ENCODE measurements around the gene HNMT. TPM values are rescaled to one million over a fixed set of nuclear protein-coding genes. Genes with fewer than 3 reads are reported as not detected.

The HNMT gene
- total and polyA plus RNA-seq, 2 of the 13 experiments (the other 11 are each of a cell fraction or from before 2014, with no cell fraction given), result 279 to 309 TPM

DNA sequence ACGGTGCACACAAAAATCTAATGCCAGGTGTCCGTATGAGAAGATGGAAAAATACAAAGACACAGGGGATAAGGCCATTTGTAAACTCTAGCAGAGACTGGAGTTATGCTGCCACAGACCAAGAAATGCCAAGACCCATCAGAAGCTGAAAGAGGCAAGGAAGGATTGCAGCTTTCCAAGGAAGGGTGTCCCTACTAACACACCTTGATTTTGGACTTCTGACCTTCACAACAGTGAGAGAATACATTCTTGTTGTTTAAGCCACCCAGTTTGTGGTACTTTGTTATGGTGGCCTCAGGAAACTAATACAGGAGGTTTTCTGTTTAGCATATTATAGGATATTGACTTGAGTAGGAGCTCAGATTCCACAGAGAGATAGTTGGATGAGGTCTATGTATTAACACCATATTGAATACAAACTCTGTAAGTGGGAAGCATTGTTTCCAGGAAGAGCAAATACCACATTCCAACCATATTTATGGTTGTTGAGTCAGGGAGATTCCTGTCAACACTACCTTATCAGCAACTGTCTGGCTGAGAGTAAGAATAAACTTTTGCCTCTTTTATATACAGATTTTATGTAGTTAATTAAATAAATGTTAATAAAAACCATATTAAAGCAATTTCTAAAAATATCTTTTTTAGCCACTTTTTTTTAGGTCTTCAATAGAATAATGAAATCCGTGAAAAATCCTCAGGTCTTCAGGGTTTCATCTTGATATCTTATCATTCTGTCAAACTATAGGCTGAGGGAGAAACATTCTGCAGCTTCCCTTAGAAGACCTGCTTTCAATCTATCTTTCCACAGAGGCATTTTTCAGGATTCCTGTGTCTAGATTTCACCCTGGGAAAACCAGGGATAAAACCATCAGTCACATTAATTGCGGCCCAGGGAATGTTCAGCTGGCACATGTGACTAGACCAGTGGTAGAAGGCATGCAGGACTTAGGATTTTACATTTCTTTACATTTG, 35.4 kb upstream of the HNMT start (continued):
- no peak for TF ChIP-seq ZNF142 (CRISPR knock-in tag; IDR thresholded peaks at IDR 0.05)
- TF ChIP-seq ZNF737 (CRISPR knock-in tag; IDR thresholded peaks at IDR 0.05; ENCODE audit: borderline replicate concordance), result no peak
- TF ChIP-seq POLR2A (IDR thresholded peaks at IDR 0.05; ENCODE audit: insufficient read depth in 1 of 2, low read depth in 2 of 2, low read length in 2 of 2), result no peak
- TF ChIP-seq ZNF878 (CRISPR knock-in tag; IDR thresholded peaks at IDR 0.05), result no peak; the same call in 1 of the 2 replicates
- TF ChIP-seq ZNF552 (CRISPR knock-in tag; IDR thresholded peaks at IDR 0.05; ENCODE audit: borderline replicate concordance), result no peak
- no peak for TF ChIP-seq NR3C1 (CRISPR knock-in tag; IDR thresholded peaks at IDR 0.05)
- no peak for TF ChIP-seq ZNF772 (CRISPR knock-in tag; IDR thresholded peaks at IDR 0.05)
- no peak for TF ChIP-seq EED (CRISPR knock-in tag; IDR thresholded peaks at IDR 0.05)
- TF ChIP-seq ZNF260 (CRISPR knock-in tag; IDR thresholded peaks at IDR 0.05; ENCODE audit: borderline replicate concordance, low read depth), result no peak
- TF ChIP-seq ZBTB7A (CRISPR knock-in tag; IDR thresholded peaks at IDR 0.05), result no peak
- TF ChIP-seq ZNF431 (CRISPR knock-in tag; IDR thresholded peaks at IDR 0.05; ENCODE audit: borderline replicate concordance, low read depth), result no peak
- no peak; the same call in 1 of the 2 replicates for TF ChIP-seq ZKSCAN8 (CRISPR knock-in tag; IDR thresholded peaks at IDR 0.05; ENCODE audit: borderline replicate concordance)
- no peak for TF ChIP-seq MATR3 (CRISPR knock-in tag; IDR thresholded peaks at IDR 0.05)
- peak; percentile 87 for TF ChIP-seq TBX3 (IDR thresholded peaks at IDR 0.05; ENCODE audit: borderline replicate concordance)
- TF ChIP-seq SRSF4 (IDR thresholded peaks at IDR 0.05; ENCODE audit: low read depth, low read length, poor library complexity, severe bottlenecking), result no peak
- no peak for TF ChIP-seq ZNF256 (CRISPR knock-in tag; conservative IDR thresholded peaks at IDR 0.05)
- no peak; the same call in 1 of the 2 replicates for TF ChIP-seq ZSCAN31 (CRISPR knock-in tag; IDR thresholded peaks at IDR 0.05; ENCODE audit: low read depth)
- no peak for TF ChIP-seq FOXC1 (CRISPR knock-in tag; IDR thresholded peaks at IDR 0.05; ENCODE audit: borderline replicate concordance)
- no peak for TF ChIP-seq ZBTB4 (CRISPR knock-in tag; IDR thresholded peaks at IDR 0.05; ENCODE audit: borderline replicate concordance)
- no peak for TF ChIP-seq YEATS2 (CRISPR knock-in tag; IDR thresholded peaks at IDR 0.05; ENCODE audit: borderline replicate concordance)
- TF ChIP-seq JUNB (CRISPR knock-in tag; IDR thresholded peaks at IDR 0.05; ENCODE audit: borderline replicate concordance), result no peak; the same call in 1 of the 2 replicates

Measured in HepG2 (cell line).